H9 (cell line): ENCODE results near the gene WHRN. TPM values are rescaled to one million over a fixed set of nuclear protein-coding genes. Genes with fewer than 3 reads are reported as not detected.

Experiments used
- DNase-seq: peaks from one replicate; pipeline ENCODE4 v3.0.0-alpha.2; 2017
- H2AFZ ChIP-seq: one replicate; pipeline ENCODE4 v1.6.1; 2013; ENCODE audit warnings: mild to moderate bottlenecking, low read length, control low read depth, moderate library complexity
- H2AK5ac ChIP-seq: 2 replicates; pipeline ENCODE4 v1.6.1; 2013; ENCODE audit warnings: low read length, control low read depth, mixed read lengths; ENCODE audit not compliant: insufficient read length
- H2BK120ac ChIP-seq: one replicate; pipeline ENCODE4 v1.6.1; 2013; ENCODE audit warnings: low read depth, mild to moderate bottlenecking, low read length, control low read depth, inconsistent platforms; ENCODE audit not compliant: poor library complexity, severe bottlenecking
- H2BK12ac ChIP-seq: 2 replicates; pipeline ENCODE4 v1.6.1; 2013; ENCODE audit warnings: low read length, control low read depth, mixed read lengths, low read depth; ENCODE audit not compliant: insufficient read length
- H2BK15ac ChIP-seq: 2 replicates; pipeline ENCODE4 v1.6.1; 2013; ENCODE audit warnings: low read depth, low read length, control low read depth
- H2BK20ac ChIP-seq: one replicate; pipeline ENCODE4 v1.6.1; 2013; ENCODE audit warnings: low read depth, mild to moderate bottlenecking, low read length, control low read depth, inconsistent platforms; ENCODE audit not compliant: poor library complexity, severe bottlenecking
- H2BK5ac ChIP-seq: 2 replicates; pipeline ENCODE4 v1.6.1; 2013; ENCODE audit warnings: low read length, control low read depth, mixed read lengths; ENCODE audit not compliant: insufficient read length
- H3K14ac ChIP-seq: 2 replicates; pipeline ENCODE4 v1.6.1; 2013; ENCODE audit warnings: low read length, control low read depth; ENCODE audit not compliant: insufficient read depth
- H3K18ac ChIP-seq: 2 replicates; pipeline ENCODE4 v1.6.1; 2013; ENCODE audit warnings: low read depth, mild to moderate bottlenecking, mixed read lengths, low read length, control low read depth; ENCODE audit not compliant: insufficient read length
- H3K23ac ChIP-seq: 2 replicates; pipeline ENCODE4 v1.6.1; 2013; ENCODE audit warnings: low read length, control low read depth, mixed read lengths, low read depth; ENCODE audit not compliant: insufficient read length
- H3K23me2 ChIP-seq: 2 replicates; pipeline ENCODE4 v1.6.1; 2013; ENCODE audit warnings: low read depth, mild to moderate bottlenecking, mixed read lengths, low read length, control low read depth; ENCODE audit not compliant: insufficient read length, poor library complexity, severe bottlenecking
- H3K27ac ChIP-seq: 2 replicates; pipeline ENCODE4 v1.5.1; 2013; ENCODE audit warnings: low read length, control low read depth, mixed read lengths, low read depth; ENCODE audit not compliant: insufficient read length
- H3K27me3 ChIP-seq: 2 replicates; pipeline ENCODE4 v1.6.1; 2013; ENCODE audit warnings: low read length, control low read depth, inconsistent platforms; ENCODE audit not compliant: insufficient read depth
- H3K4ac ChIP-seq: 2 replicates; pipeline ENCODE4 v1.6.1; 2013; ENCODE audit warnings: low read depth, mild to moderate bottlenecking, control low read depth, inconsistent platforms, low read length, moderate library complexity
- H3K4me1 ChIP-seq: 2 replicates; pipeline ENCODE4 v1.6.1; 2013; ENCODE audit warnings: low read length, control low read depth, inconsistent platforms; ENCODE audit not compliant: insufficient read depth
- H3K4me2 ChIP-seq: 2 replicates; pipeline ENCODE4 v1.6.1; 2013; ENCODE audit warnings: low read length, control low read depth, mixed read lengths; ENCODE audit not compliant: insufficient read length, insufficient read depth
- H3K56ac ChIP-seq: 2 replicates; pipeline ENCODE4 v1.6.1; 2013; ENCODE audit warnings: low read depth, mild to moderate bottlenecking, mixed read lengths, low read length, control low read depth; ENCODE audit not compliant: insufficient read length
- H3K79me1 ChIP-seq: 2 replicates; pipeline ENCODE4 v1.6.1; 2013; ENCODE audit warnings: low read depth, mild to moderate bottlenecking, moderate library complexity, low read length, control low read depth, inconsistent platforms; ENCODE audit not compliant: insufficient read depth, poor library complexity, severe bottlenecking
- H3K79me2 ChIP-seq: 2 replicates; pipeline ENCODE4 v1.6.1; 2013; ENCODE audit warnings: low read length, control low read depth, inconsistent platforms; ENCODE audit not compliant: insufficient read depth
- H3K9ac ChIP-seq: 2 replicates; pipeline ENCODE4 v1.6.1; 2013; ENCODE audit warnings: low read length, control low read depth, mixed read lengths; ENCODE audit not compliant: insufficient read length; ENCODE audit errors: extremely low read depth
- H3K9me3 ChIP-seq: one replicate; pipeline ENCODE4 v1.6.1; 2013; ENCODE audit warnings: low read depth, low read length, inconsistent platforms; ENCODE audit not compliant: control insufficient read depth
- H3T11ph ChIP-seq: one replicate; pipeline ENCODE4 v1.6.1; 2013; ENCODE audit warnings: mild to moderate bottlenecking, low read length, control low read depth, inconsistent platforms
- H4K20me1 ChIP-seq: one replicate; pipeline ENCODE4 v1.6.1; 2013; ENCODE audit not compliant: control insufficient read depth, insufficient read length, insufficient read depth
- H4K5ac ChIP-seq: 2 replicates; pipeline ENCODE4 v1.6.1; 2013; ENCODE audit warnings: low read depth, mild to moderate bottlenecking, mixed read lengths, low read length, control low read depth; ENCODE audit not compliant: insufficient read length
- H4K8ac ChIP-seq: replicated peaks from 2 replicates; pipeline ENCODE4 v1.6.1; 2013; ENCODE audit warnings: low read length, control low read depth, mixed read lengths, low read depth; ENCODE audit not compliant: insufficient read length
- H4K91ac ChIP-seq: 2 replicates; pipeline ENCODE4 v1.6.1; 2013; ENCODE audit warnings: low read depth, mild to moderate bottlenecking, moderate library complexity, mixed read lengths, low read length, control low read depth; ENCODE audit not compliant: insufficient read length
- H3K27ac Mint-ChIP-seq, 3 experiments: 2 replicates in 2 of 3; 3 replicates in 1 of 3; pipeline ENCODE4 v1.8.0; 2020 to 2021; ENCODE audit warnings: mixed read lengths in 3 of 3, mild to moderate bottlenecking in 1 of 3, moderate library complexity in 1 of 3
- H3K27me3 Mint-ChIP-seq: 2 replicates; pipeline ENCODE4 v1.8.0; 2021; ENCODE audit warnings: low read depth, mild to moderate bottlenecking, moderate library complexity, mixed read lengths
- H3K36me3 Mint-ChIP-seq, 3 experiments: 2 replicates in 2 of 3; 3 replicates in 1 of 3; pipeline ENCODE4 v1.8.0; 2020 to 2021; ENCODE audit warnings: low read depth in 3 of 3, mixed read lengths in 3 of 3; ENCODE audit not compliant: insufficient read depth in 1 of 3
- H3K4me1 Mint-ChIP-seq, 2 experiments: 2 replicates each; pipeline ENCODE4 v1.8.0; 2020; ENCODE audit warnings: mixed read lengths in 2 of 2
- H3K4me3 Mint-ChIP-seq, 2 experiments: 2 replicates in 1 of 2; 3 replicates in 1 of 2; pipeline ENCODE4 v1.8.0; 2020 to 2021; ENCODE audit warnings: mild to moderate bottlenecking in 2 of 2, mixed read lengths in 2 of 2, moderate library complexity in 1 of 2
- H3K9me3 Mint-ChIP-seq, 2 experiments: 2 replicates in 1 of 2; 3 replicates in 1 of 2; pipeline ENCODE4 v1.8.0; 2020; ENCODE audit warnings: mild to moderate bottlenecking in 2 of 2, mixed read lengths in 2 of 2, moderate library complexity in 1 of 2
- CTCF ChIP-seq: fragments of 200-600 bp; sonication (generic); conservative IDR thresholded peaks from 3 replicates; pipeline ENCODE4 v1.8.0; 2021; ENCODE audit warnings: antibody characterized with exemption, mild to moderate bottlenecking
- WGBS: extraction: QIAGEN DNeasy Blood & Tissue Kit; methylation state at CpG from one replicate; pipeline ENCODE4 v1.1.7; 2013; ENCODE audit warnings: missing lambda C conversion rate, low lambda C conversion rate, mixed read lengths; ENCODE audit not compliant: insufficient read length; ENCODE audit errors: extremely low coverage; 5-methylcytosine and 5-hydroxymethylcytosine counted together
- total RNA-seq: library from RNA; stranded (reverse); gene quantifications from 2 replicates; pipeline ENCODE4 v1.2.1, GENCODE V29; 2021

The WHRN gene
- total RNA-seq, 1 experiment from 2014 or later: 2.2 TPM

GRCh38 chr9:114522847-114523246, 17.6 kb upstream of the WHRN start:
- H3K9me3 Mint-ChIP-seq: no peaks in the 10 kb centered on the region
- Histone ChIP-seq H4K8ac (no peak overlapping the region), H2BK120ac (no peak overlapping the region), H3K27me3 (no peaks in the 10 kb centered on the region; the same call in 1 of the 2 replicates), H3T11ph (no peak overlapping the region), H4K5ac (no peak overlapping the region), H3K23ac (no peak overlapping the region), H4K91ac (no peak overlapping the region), H2BK12ac (no peak overlapping the region), H3K79me2 (no peaks in the 10 kb centered on the region), H3K18ac (no peak overlapping the region), H3K9me3 (no peaks in the 10 kb centered on the region), H4K20me1 (no peaks in the 10 kb centered on the region), H3K27ac (no peak overlapping the region), H3K9ac (no peak overlapping the region), H3K79me1 (no peaks in the 10 kb centered on the region), H2BK15ac (no peak overlapping the region), H2BK5ac (no peak overlapping the region), H3K14ac (no peak overlapping the region), H2AFZ (no peak overlapping the region), H3K4me1 (no peaks in the 10 kb centered on the region), H3K4ac (no peak overlapping the region), H3K4me2 (no peak overlapping the region), H2AK5ac (no peak overlapping the region), H3K23me2 (no peaks in the 10 kb centered on the region), H3K56ac (no peak overlapping the region), H2BK20ac (no peak overlapping the region)
- no peak for DNase-seq
- peaks cover 0 to 6% of the 10 kb centered on the region in 2 experiments; a peak in 2 of 4 replicates for H3K4me1 Mint-ChIP-seq
- H3K36me3 Mint-ChIP-seq: no peaks in the 10 kb centered on the region
- TF ChIP-seq CTCF: no peak
- peaks cover 40% of the 10 kb centered on the region for H3K27me3 Mint-ChIP-seq
- no peak overlapping the region for H3K27ac Mint-ChIP-seq
- WGBS: no CpG with 5 or more reads among the region's 3 CpGs
- H3K4me3 Mint-ChIP-seq: no peak overlapping the region
